Activated T-cell treated with anti-CD3 and anti-CD28 coated beads, Interleukin-2, amount 50 U/mL, for 48 hours (primary cell): ENCODE measurements around the gene PLCH2.

Experiments used
- DNase-seq, 2 experiments: peaks; one replicate each; pipeline ENCODE4 v3.0.0-alpha.2; 2020

Gene PLCH2

GRCh38 chr1:2463396-2463795 is 12.7 kb upstream of the PLCH2 start:
- DNase-seq: no peak

GRCh38 chr1:2465371-2466269 is 10.5 kb upstream of the PLCH2 start:
- no peak for DNase-seq

- DNase-seq: no peak
Observed at GRCh38 chr1:2466270-2466665, 9.8 kb upstream of the PLCH2 start.

DNA sequence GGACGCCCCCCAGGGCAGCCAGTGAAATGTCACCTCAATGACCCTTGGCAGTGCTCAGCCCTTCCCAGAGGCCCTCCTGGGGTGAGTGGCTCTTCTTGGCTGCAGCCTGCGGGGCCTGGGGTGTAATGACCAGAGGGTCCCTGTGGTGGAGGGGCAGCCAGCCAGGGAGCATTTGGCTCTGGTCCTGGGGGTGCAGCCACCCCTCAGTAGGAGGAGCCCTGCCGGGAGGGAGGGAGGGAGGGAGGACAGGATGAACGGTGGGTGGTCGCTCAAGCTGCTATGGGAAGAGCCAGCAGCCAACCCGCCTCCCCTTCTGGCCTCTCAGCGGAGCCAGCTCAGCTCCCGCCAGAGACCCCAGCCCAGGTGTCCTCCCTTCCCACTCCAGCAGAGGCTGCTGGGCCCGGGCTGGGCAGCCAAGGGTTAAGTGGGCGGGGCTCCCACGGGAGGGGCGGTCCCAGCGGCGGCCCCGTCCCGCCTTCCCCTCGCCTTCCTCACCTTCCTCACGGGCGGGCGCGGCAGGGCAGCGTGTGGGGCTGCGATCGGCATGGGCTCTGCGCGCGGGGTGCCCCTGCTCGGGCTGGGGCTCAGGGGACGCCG is 9.0 kb upstream of the PLCH2 start:
- peak; percentile 44 to 61 for DNase-seq

DNA sequence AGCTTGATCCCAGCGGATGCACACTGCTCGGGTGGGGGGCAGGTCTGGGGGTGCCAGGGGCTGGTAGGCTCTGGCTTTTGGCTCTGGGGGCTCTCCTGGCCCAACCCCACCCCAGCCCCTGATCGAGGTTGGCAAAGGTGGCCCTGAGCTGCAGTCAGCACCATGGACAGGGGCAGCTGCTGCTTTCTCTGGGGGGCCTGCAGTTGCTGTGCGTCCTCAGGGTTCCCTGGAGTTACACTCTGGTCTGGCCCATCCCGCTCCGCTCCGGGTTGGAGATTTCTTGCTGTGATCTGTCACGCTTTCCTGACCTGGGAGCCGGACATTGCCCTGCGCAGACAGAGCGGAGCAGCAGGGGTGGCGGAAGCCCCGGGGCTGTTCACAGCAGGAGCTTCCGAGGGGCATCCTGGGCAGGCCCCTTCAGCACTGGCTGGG is 8.0 kb upstream of the PLCH2 start:
- DNase-seq: peak; percentile 33 to 45

- DNase-seq: no peak
Observed at GRCh38 chr1:2468540-2468939, 7.5 kb upstream of the PLCH2 start.

GRCh38 chr1:2469103-2469940 is 6.8 kb upstream of the PLCH2 start:
- no peak for DNase-seq

GRCh38 chr1:2470290-2471158 is 5.6 kb upstream of the PLCH2 start:
- no peak for DNase-seq

DNA sequence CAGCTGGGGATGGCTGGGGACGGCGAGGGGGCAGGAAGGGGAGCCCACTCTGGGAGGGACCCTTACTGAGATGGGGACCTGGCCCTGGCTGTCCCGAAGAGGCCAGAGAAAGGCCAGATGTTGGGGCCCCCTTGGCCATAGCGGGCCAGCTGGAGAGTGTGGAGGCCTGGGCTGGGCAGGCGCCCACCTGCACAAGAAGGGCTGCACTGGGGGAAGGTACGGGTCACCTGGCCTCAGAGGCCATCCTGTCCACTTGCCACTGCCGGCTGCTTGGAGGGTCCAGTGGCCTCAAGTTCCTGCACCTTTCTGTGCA is 5.0 kb upstream of the PLCH2 start:
- DNase-seq: no peak

DNA sequence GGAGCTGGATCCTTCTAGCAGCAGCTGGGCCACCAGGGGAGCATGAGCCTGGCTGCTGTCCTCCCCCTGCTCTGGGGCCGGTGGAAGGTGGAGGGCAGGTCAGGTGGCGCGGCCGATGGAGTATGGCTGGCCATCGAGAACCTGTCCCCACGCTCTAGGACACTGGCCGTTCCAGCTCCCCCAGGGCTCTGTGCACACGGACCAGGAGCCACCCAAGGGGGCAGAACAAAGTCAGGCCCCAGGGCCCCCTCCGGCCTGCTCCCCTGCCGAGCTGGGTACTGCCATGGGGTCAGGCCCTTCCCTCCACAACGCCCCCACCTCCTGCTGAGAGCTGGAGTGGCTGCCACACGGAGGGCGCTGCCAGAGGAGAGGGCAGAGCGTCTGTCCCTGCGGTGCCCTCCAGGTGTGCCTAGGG is 4.5 kb upstream of the PLCH2 start:
- no peak for DNase-seq

DNA sequence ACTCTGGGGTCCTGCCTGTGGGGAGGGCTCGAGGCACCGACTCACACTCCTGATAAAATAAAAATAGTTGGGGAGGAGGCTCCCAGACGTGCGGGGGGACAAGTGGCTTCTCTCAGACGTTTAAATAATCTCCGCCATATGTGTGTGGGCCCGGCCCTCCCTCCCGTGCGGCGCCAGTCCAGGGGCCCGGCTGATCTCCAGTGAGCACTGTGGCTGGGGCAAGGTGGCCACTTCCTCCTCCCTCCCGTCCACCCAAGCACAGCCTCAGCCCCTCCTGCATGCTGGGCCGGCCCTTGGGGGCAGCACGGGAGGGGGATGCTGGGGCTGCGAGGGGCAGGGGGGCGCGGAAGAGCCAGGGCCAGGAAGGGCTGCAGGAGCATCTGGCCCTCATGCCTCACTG is 4.0 kb upstream of the PLCH2 start:
- no peak for DNase-seq

DNA sequence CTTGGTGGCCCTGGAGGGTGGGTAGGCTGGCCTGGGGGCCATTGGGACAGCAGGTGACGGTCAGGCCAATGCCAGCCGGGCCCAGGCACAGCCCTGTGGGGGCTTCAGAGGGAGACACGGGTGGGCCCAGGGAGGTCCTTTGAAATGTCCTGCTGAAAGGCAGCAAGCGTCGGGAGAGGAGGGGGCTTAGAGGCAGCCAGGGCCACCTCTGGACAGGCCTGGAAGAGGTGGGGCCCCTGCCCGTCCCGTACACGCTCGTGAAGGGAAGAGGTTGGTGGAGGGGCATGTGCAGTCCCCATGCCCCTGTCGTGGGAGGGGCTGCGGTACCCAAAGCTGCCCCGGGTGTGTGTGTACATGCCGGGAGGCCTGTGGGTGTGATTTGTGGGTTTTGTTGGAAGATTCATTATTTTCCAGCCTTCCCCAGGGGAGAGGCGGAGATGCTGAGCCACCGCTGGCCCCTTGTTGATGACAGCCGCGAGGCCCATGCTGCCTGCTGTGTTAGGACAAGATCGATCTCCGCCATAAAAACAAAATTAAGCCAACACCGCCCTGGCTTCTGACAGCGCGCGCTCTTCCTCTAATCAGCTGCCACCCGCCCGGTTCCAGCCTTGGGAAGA is 3.4 kb upstream of the PLCH2 start:
- DNase-seq: no peak

DNA sequence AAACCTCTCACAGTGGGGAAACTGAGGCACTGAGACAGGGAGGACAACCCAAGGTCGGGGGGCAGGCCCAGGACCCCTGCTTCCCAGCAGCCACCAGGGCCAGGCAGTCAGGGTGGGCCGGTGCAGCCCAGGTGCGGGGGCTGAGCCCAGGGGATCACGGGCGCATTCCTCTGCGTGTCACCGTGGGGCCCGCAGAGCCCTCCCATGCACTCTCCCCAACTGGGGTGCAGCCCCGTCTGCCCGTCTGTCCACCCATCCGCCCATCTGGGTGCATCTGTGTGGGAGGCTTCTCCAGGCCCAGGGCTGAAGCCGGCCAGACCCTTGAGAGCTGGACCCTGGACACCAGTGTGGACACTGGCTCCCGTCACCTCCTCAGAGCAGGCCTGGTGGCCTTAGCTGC is 2.9 kb upstream of the PLCH2 start:
- DNase-seq: no peak

DNA sequence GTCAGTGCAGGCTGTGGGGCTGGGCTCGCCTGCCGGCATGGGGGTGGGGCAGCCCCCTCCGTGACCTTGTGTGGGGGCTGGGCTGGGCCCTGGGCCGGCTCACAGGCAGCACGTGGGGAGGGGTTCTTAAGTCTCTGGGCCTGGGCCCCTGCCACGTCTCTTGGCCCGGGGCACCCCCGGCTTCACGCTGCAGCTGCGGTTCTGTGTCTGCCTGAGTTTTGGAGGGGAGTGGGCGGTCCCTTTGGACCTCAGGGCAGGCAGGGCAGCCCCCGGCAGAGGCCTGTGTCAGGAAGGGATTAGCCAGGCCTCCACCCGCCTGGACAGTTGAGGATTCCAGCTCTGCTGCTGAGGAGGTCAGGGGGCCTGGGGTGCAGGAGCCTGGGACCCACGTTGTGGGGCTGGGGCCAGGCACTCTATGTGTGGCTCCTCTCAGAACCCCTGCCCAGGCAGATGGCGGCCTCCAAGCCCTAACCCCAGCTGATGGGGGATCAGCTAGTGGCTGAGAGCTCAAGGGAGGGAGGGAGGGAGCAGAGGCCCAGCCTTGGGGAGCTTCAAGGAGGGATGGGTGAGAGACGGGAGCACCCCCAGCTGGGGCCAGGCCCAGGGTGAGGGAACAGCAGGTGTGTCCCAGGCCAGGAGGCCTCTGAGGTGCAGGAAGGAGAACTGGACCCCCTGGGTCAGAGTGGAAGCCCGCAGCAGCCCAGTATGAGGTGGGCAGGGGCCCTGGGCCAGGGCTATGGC is 1.8 kb upstream of the PLCH2 start:
- DNase-seq: no peak

DNA sequence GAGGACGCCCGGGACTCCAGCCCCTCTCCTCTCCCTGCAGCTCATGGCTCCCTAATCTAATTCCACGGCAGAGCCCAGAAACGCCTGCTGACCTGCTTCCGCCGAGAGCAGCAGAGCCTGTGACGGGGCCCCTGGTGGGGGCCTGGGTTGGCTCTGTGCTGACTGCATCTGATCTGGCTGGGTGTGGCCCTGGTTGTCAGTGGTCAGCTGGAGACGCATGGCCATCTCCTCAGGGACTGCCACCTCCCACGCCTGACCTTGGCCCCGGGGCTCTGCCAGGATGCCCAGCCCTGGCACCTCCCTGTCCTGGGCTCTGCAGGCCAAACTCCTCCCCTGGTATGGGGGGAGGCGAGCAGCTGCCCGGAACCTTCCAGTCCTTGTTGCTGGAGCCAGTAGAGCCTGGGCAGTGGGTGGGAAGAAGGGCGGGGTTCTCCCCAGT is 1.1 kb upstream of the PLCH2 start:
- DNase-seq: no peak

DNA sequence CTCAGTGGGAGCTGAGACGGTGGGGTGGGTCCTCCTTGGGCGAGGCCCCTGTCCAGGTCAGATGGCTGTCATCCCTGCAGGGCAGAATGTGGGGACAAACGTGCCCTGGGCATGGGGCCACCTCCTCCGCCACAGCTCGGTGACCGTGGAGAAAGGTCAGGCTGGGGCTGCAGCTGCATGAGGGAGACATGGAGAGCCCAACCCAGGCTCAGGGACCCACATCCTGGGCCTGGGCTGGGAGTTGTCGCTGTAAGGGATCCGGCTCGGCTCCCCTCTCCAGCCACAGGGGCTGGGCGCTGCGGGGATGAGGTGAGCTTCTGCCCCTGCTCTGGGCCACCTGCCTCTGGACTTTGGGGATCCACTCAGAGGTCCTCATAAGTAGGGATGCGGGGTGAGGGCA is 518 bp upstream of the PLCH2 start:
- DNase-seq: no peak

- no peak for DNase-seq
Observed at GRCh38 chr1:2477309-2477708, 1.2 kb downstream of the PLCH2 start.

DNA sequence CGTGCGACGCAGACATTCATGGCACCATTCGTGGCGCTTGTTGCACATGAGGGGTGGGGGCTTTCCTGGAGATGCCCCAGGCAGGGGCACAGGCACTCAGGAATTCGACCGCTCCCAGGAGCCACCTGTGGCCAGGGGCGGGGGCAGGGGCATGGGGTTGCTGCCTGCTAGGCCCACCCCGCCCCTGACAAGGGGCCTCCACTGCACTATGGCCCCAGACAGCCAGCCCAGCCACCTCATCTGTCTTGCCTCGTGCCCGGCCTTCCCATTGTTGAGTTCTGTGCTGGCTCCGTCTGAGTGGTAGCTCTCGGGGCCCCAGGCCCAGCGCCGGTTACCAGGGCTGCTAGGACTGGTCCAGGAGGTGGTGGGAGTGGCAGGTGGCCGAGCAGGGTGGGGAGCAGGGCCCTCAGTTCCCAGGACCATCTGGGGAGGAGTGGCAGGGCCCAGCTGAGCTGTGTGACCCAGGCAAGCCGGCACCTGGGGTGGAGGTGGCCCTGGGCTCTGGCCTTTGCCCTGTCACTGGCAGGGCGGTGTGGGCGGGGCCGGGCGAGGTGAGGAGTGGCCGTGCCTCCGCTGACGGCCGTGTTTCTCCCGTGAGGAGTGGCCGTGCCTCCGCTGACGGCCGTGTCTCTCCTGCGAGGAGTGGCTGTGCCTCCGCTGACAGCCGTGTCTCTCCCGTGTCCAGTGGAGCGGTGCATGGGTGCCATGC is 1.9 kb downstream of the PLCH2 start:
- DNase-seq: no peak

- no peak for DNase-seq
Observed at GRCh38 chr1:2479186-2479585, 3.1 kb downstream of the PLCH2 start.

GRCh38 chr1:2479618-2480017 is 3.5 kb downstream of the PLCH2 start:
- no peak for DNase-seq
